ENCODE data around the gene TMOD3.
A peak's percentile ranks its signal among the peaks of the same experiment; 100 is the strongest.

GRCh38 chr15:51829376-51830275 lies at the start of gene TMOD3:
- TF ChIP-seq CTCF (conservative IDR thresholded peaks at IDR 0.05; ENCODE audit: low read depth, low read length) = no peak
- TF ChIP-seq SMC3 (IDR thresholded peaks at IDR 0.05; ENCODE audit: low read depth, low read length) = no peak
- peak; percentile 50; the same call in 1 of the 2 replicates for TF ChIP-seq POLR2A (IDR thresholded peaks at IDR 0.05; ENCODE audit: low read depth, low read length)
- TF ChIP-seq USF2 (IDR thresholded peaks at IDR 0.05; ENCODE audit: low read depth, low read length) = no peak

Data from IMR-90 (cell line).